ENCODE data around the gene ETS2. TPM values are rescaled to one million over a fixed set of nuclear protein-coding genes. Genes with fewer than 3 reads are reported as not detected.
A peak's percentile ranks its signal among the peaks of the same experiment; 100 is the strongest.

Gene ETS2
- total and polyA plus RNA-seq, 2 of the 4 experiments (the other 2 are of a cell fraction) = 21.3 to 21.7 TPM

DNA sequence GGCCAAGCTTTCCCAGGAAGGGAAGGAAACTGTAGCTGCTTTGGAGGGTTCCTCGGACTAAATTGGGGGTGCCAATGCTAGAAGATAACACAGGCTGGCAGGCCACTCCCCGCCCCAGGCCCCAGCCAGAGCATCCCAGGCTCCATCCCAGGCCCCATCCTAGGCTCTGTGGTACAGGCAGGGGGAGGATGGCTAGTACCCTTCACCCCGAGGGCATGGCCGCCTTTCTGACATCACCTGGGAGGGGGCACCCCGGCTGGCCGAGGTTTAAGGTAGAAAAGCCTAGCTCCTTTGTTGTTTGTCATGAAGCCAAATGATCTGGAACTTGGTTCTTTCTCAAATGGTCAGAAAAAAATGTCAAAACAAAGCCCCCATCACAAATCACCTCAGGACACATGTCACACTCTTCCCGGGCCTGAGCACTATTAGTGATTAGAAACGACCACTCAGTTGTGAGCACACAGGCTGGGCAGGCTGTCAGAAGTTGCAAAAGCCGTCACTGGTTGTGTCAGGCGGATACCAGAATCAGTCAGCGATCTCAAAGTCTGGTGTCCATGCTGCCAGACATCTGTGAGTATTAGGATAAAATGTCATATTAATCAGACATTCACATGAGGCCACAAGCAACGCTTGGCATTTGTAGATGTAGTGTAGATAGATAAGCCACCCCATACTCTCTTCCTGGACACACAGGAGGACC, 31.0 kb upstream of the ETS2 start:
- Histone ChIP-seq H4K91ac (ENCODE audit: insufficient read depth, low read depth, low read length) (peak overlapping the region; percentile 85), H3K4ac (ENCODE audit: low read depth, low read length) (peak overlapping the region; percentile 82), H2BK20ac (ENCODE audit: low read depth, low read length) (peak overlapping the region; percentile 93), H3K18ac (ENCODE audit: low read depth, low read length) (peak overlapping the region; percentile 73), H3K9me3 (ENCODE audit: control insufficient read depth, insufficient read depth, low read length) (peaks cover 5% of the 10 kb centered on the region), H2AFZ (replicated peaks; ENCODE audit: low read length, poor library complexity) (no peak overlapping the region), H2BK15ac (ENCODE audit: low read depth, low read length) (peak overlapping the region; percentile 80; the same call in 2 of the 3 replicates), H4K8ac (ENCODE audit: low read depth in 2 of 2, low read length in 2 of 2) (peak overlapping the region; percentile 41 to 85; a peak in 2 of 4 replicates), H3K23ac (ENCODE audit: low read depth, low read length) (no peak overlapping the region; the same call in 1 of the 2 replicates), H3K9ac (ENCODE audit: low read depth, low read length) (no peak overlapping the region), H3K4me3 (ENCODE audit: insufficient read depth, low read depth, low read length) (no peak overlapping the region), H3K36me3 (ENCODE audit: control insufficient read depth, insufficient read depth, low read length) (no peaks in the 10 kb centered on the region), H3K79me1 (ENCODE audit: low read depth in 1 of 2, low read length in 2 of 2) (peaks cover 0 to 10% of the 10 kb centered on the region in 2 experiments; a peak in 1 of 4 replicates), H4K20me1 (ENCODE audit: insufficient read depth, low read length) (no peaks in the 10 kb centered on the region), H2BK120ac (ENCODE audit: low read depth, low read length) (peak overlapping the region; percentile 79), H3K4me1 (ENCODE audit: control insufficient read depth, insufficient read depth, low read length) (peaks cover 21% of the 10 kb centered on the region), H3K27ac (ENCODE audit: insufficient read depth, low read length) (peak overlapping the region; percentile 92), H3K4me2 (ENCODE audit: low read depth, low read length) (no peak overlapping the region), H4K5ac (ENCODE audit: low read depth, low read length) (peak overlapping the region; percentile 9), H3K14ac (replicated peaks; ENCODE audit: low read depth, low read length) (peak overlapping the region; percentile 75), H2AK5ac (ENCODE audit: low read depth, low read length) (peak overlapping the region; percentile 94), H3K9me1 (ENCODE audit: insufficient read depth, low read length) (peaks cover 27% of the 10 kb centered on the region), H3K56ac (ENCODE audit: extremely low read depth, insufficient read depth, low read length) (no peak overlapping the region), H3K27me3 (ENCODE audit: control insufficient read depth, insufficient read depth, low read length) (no peaks in the 10 kb centered on the region), H2BK5ac (ENCODE audit: low read depth, low read length, poor library complexity, severe bottlenecking) (peak overlapping the region; percentile 87), H2AK9ac (replicated peaks; ENCODE audit: low read depth, low read length, poor library complexity) (peak overlapping the region; percentile 38)
- dilution Hi-C loops (cut with HindIII; ENCODE audit: low sequenced_read_pairs, unreplicated experiment) = no loop called here
- intact Hi-C loops (cut with micrococcal nuclease) = no loop called here
- POLR2A ChIA-PET (ENCODE audit: unreplicated experiment) = no interaction called here
- DNase-seq (no peak), ATAC-seq (ENCODE audit: low read depth) (no peak)
- CTCF ChIA-PET = interaction anchor here (0.6 to 1.3 kb wide), 2 partner anchors 8 to 13 kb away, joined by 3 to 4 read pairs; no protein-coding TSS in a partner anchor
- WGBS, 2 experiments (ENCODE audit: extremely low coverage in 2 of 2, insufficient read length in 1 of 2) = 72% methylated on average over 4 of the region's 12 CpGs; no CpG with 5 or more reads in 1 of the 2 experiments
- TF ChIP-seq BHLHE40 (IDR thresholded peaks at IDR 0.05; ENCODE audit: low read depth, low read length) (no peak), RCOR1 (IDR thresholded peaks at IDR 0.05; ENCODE audit: insufficient replicate concordance, low read length) (no peak), MXI1 (IDR thresholded peaks at IDR 0.05; ENCODE audit: borderline replicate concordance, low read depth, low read length) (no peak), FOS (IDR thresholded peaks at IDR 0.05; ENCODE audit: low read depth, low read length) (no peak), CEBPB (IDR thresholded peaks at IDR 0.05; ENCODE audit: low read depth, low read length) (no peak), RAD21 (IDR thresholded peaks at IDR 0.05; ENCODE audit: low read length) (no peak), MAZ (IDR thresholded peaks at IDR 0.05; ENCODE audit: borderline replicate concordance, low read depth, low read length) (no peak), RFX5 (IDR thresholded peaks at IDR 0.05; ENCODE audit: low read depth, low read length) (no peak), USF2 (IDR thresholded peaks at IDR 0.05; ENCODE audit: low read depth, low read length) (no peak), NFE2L2 (IDR thresholded peaks at IDR 0.05; ENCODE audit: low read depth, low read length) (no peak), POLR2A (IDR thresholded peaks at IDR 0.05; ENCODE audit: low read depth, low read length) (no peak), CHD1 (IDR thresholded peaks at IDR 0.05; ENCODE audit: low read depth, low read length) (no peak)
- TF ChIP-seq, protein P1, sequence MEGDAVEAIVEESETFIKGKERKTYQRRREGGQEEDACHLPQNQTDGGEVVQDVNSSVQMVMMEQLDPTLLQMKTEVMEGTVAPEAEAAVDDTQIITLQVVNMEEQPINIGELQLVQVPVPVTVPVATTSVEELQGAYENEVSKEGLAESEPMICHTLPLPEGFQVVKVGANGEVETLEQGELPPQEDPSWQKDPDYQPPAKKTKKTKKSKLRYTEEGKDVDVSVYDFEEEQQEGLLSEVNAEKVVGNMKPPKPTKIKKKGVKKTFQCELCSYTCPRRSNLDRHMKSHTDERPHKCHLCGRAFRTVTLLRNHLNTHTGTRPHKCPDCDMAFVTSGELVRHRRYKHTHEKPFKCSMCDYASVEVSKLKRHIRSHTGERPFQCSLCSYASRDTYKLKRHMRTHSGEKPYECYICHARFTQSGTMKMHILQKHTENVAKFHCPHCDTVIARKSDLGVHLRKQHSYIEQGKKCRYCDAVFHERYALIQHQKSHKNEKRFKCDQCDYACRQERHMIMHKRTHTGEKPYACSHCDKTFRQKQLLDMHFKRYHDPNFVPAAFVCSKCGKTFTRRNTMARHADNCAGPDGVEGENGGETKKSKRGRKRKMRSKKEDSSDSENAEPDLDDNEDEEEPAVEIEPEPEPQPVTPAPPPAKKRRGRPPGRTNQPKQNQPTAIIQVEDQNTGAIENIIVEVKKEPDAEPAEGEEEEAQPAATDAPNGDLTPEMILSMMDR (conservative IDR thresholded peaks at IDR 0.05; ENCODE audit: low read depth, low read length) = no peak
- in situ Hi-C loops (cut with MboI; ENCODE audit: low sequenced_read_pairs) = no loop called here
- BruUV-seq (replicated peaks) = no TSS peak

Measured in IMR-90 (cell line).